Lower leg skin (tissue), 3 donors: Measurements from ENCODE around the gene SPOCD1.

ENCODE experiments used
- CTCF ChIP-seq, 3 donors: fragments of 450-650 bp; IDR thresholded peaks; one replicate each; pipeline ENCODE4 v1.5.1; 2016; ENCODE audit warnings: antibody characterized with exemption in 3 of 3, mild to moderate bottlenecking in 3 of 3, moderate library complexity in 2 of 3
- POLR2A ChIP-seq, 2 donors: fragments of 450-650 bp; IDR thresholded peaks; one replicate each; pipeline ENCODE4 v1.6.1; 2016 to 2017; ENCODE audit warnings: antibody characterized with exemption in 2 of 2, mild to moderate bottlenecking in 1 of 2, moderate library complexity in 1 of 2

GRCh38 chr1:31807273-31808048 lies 8.4 kb downstream of the SPOCD1 start:
- no peak for TF ChIP-seq CTCF (IDR thresholded peaks at IDR 0.05)
- no peak for TF ChIP-seq POLR2A (IDR thresholded peaks at IDR 0.05)
